Measurements from ENCODE around the gene PKDREJ. TPM values are rescaled to one million over a fixed set of nuclear protein-coding genes. Genes with fewer than 3 reads are reported as not detected.

Gene PKDREJ
- polyA plus RNA-seq, 1 of the 3 experiments (the other 2 are of a cell fraction): not detected

DNA sequence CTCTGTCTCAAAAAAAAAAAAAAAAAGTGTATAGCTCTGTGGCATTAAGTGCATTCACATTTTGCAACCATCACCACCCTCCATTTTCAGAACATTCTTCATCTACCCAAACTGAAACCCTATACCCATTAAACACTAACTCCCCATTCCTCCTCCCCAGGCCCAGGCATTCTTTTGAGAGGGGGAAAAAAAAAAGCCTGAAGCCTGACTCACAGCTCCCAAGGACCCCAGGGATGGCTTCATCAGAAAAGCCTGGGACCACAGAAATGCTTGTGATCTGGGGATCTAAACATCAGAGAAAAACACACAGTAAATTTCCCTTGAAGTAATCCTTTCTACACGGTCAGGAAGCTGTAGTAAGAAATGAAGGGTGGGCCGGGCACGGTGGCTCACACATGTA is 22.9 kb upstream of the PKDREJ start:
- Histone ChIP-seq H3K4me3 (ENCODE audit: low read depth in 2 of 2, low read length in 1 of 2) (no peak overlapping the region), H3K79me2 (ENCODE audit: insufficient read depth) (no peaks in the 10 kb centered on the region), H4K20me1 (ENCODE audit: insufficient read depth) (no peaks in the 10 kb centered on the region), H3K9me2 (no peaks in the 10 kb centered on the region), H3K4me2 (no peak overlapping the region), H3K27me3 (ENCODE audit: insufficient read depth) (no peaks in the 10 kb centered on the region), H3K36me3 (replicated peaks in 1 of 2; ENCODE audit: control insufficient read depth in 1 of 2, insufficient read depth in 2 of 2, low read length in 1 of 2) (peaks cover 9 to 41% of the 10 kb centered on the region in 2 experiments), H3K9me3 (no peaks in the 10 kb centered on the region), H3K4me1 (ENCODE audit: control insufficient read depth in 1 of 2, insufficient read depth in 2 of 2, low read depth in 1 of 2, low read length in 1 of 2) (no peaks in the 10 kb centered on the region), H3K27ac (ENCODE audit: low read depth in 2 of 2, low read length in 1 of 2) (no peak overlapping the region), H3F3A (replicated peaks; ENCODE audit: insufficient read depth) (no peaks in the 10 kb centered on the region), H2AFZ (ENCODE audit: low read depth) (no peak overlapping the region), H3K9ac (no peak overlapping the region)
- DNase-seq: no peak
- WGBS (ENCODE audit: low lambda C conversion rate): 95% methylated on average over 3 of the region's 3 CpGs
- no peak for TF ChIP-seq RCOR1 (IDR thresholded peaks at IDR 0.05; ENCODE audit: low read length)
- ChIA-PET CTCF (interaction anchor here (0.6 to 1.5 kb wide), 2 partner anchors 134 to 163 kb away, joined by 3 to 4 read pairs; no protein-coding TSS in a partner anchor), POLR2A (interaction anchor here (2.9 kb wide), 1 partner anchor 10 kb away, joined by 8 read pairs; the partner anchor contains the start of gene GTSE1)

DNA sequence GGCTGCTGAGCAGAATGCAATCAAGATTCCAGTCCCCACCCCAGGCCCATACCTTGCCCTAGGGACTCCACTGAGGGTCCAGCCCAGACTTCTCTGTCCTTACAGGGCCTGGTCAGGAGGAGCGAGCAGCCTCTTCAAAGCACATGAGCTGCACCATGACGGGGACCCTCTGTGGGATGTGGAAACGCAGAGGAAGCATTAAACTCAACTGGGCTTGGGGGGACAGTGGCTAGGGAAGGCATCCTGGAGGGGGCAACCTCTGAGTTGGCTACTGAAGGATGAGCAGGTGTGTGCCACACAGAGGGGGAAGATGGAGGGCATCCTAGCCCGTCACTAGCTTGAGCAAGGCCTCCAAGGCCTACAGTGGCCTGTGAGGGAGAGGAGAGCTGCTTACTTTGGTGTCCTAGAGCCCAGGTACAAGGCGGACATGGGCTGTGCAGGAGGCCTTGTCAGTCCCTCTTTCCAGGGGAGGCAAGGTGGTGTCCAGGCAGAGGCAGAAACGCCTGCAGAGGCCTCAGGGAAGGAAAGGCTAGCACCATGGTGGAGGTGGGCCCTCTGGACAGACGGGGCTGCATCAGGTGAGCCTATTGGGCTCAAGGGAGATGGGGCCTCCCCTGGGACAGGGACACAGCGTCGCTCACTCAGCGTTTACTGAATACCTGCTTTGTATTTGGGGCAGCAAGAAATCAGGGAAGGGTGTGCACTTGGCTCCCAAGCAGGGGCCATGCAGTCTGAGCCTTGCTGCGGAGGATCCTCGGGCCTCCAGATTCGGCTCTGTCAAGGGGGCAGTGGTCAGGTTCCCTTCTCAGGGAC is 18.9 kb upstream of the PKDREJ start:
- ChIA-PET CTCF (interaction anchor here (2.3 kb wide), 1 partner anchor 160 kb away, joined by 6 read pairs; no protein-coding TSS in a partner anchor), POLR2A (no interaction called here)
- Histone ChIP-seq H3K9me3 (no peaks in the 10 kb centered on the region), H3K27ac (ENCODE audit: low read depth in 2 of 2, low read length in 1 of 2) (no peak overlapping the region), H3K9ac (no peak overlapping the region), H3K4me3 (ENCODE audit: low read depth in 2 of 2, low read length in 1 of 2) (no peak overlapping the region), H3K27me3 (ENCODE audit: insufficient read depth) (no peaks in the 10 kb centered on the region), H3K4me2 (no peak overlapping the region), H3F3A (replicated peaks; ENCODE audit: insufficient read depth) (no peaks in the 10 kb centered on the region), H4K20me1 (ENCODE audit: insufficient read depth) (no peaks in the 10 kb centered on the region), H3K36me3 (replicated peaks in 1 of 2; ENCODE audit: control insufficient read depth in 1 of 2, insufficient read depth in 2 of 2, low read length in 1 of 2) (peaks cover 12 to 64% of the 10 kb centered on the region in 2 experiments), H2AFZ (ENCODE audit: low read depth) (no peak overlapping the region), H3K4me1 (ENCODE audit: control insufficient read depth in 1 of 2, insufficient read depth in 2 of 2, low read depth in 1 of 2, low read length in 1 of 2) (no peaks in the 10 kb centered on the region), H3K9me2 (no peaks in the 10 kb centered on the region), H3K79me2 (ENCODE audit: insufficient read depth) (no peaks in the 10 kb centered on the region)
- WGBS (ENCODE audit: low lambda C conversion rate): 96% methylated on average over 5 of the region's 13 CpGs
- no peak for DNase-seq
- TF ChIP-seq, protein P1, sequence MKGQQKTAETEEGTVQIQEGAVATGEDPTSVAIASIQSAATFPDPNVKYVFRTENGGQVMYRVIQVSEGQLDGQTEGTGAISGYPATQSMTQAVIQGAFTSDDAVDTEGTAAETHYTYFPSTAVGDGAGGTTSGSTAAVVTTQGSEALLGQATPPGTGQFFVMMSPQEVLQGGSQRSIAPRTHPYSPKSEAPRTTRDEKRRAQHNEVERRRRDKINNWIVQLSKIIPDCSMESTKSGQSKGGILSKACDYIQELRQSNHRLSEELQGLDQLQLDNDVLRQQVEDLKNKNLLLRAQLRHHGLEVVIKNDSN (IDR thresholded peaks at IDR 0.05; ENCODE audit: borderline replicate concordance, low read depth): no peak
- TF ChIP-seq RCOR1 (IDR thresholded peaks at IDR 0.05; ENCODE audit: low read length) (no peak), NFIC (IDR thresholded peaks at IDR 0.05; ENCODE audit: borderline replicate concordance) (no peak), EP300 (IDR thresholded peaks at IDR 0.05; ENCODE audit: borderline replicate concordance in 1 of 2, low read depth in 1 of 2, low read length in 1 of 2) (no peak), FOSL2 (IDR thresholded peaks at IDR 0.05; ENCODE audit: borderline replicate concordance, low read depth) (no peak), TEAD4 (IDR thresholded peaks at IDR 0.05; ENCODE audit: borderline replicate concordance, insufficient read depth) (no peak), MEF2A (IDR thresholded peaks at IDR 0.05; ENCODE audit: borderline replicate concordance, low read depth) (no peak), SMC3 (IDR thresholded peaks at IDR 0.05; ENCODE audit: low read depth, low read length) (no peak)

DNA sequence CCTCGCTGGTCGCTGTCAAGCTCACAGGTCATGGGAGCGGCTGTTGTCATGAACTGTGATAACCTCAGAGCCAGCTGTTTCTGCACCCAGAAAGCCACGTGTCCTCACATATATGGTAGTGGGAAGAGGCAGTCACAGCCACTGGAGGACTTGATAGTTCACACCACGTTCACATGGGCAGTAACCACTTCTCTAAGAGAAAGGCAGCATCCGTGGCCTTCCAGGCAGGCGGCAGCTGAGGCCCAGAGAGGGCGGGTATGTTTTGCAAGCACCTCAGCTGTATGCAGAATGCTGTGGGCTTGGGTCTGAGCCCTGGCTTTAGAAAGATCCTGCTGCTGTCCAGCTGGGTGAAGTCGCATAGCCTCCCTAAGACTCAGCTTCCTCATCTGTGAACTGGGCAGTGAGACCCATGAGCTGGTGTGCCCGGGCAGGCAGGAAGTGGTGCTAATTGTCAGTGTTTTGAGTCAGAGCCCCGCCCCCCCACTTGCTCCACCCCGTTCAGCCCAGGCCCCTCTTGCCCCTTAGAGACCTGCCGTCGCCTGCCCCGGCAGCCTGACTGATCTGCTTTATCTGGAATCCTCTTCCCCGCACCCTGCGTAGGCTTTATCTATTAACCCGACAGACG is 18.0 kb upstream of the PKDREJ start:
- DNase-seq: no peak
- H2AFZ ChIP-seq (ENCODE audit: low read depth): no peak overlapping the region
- WGBS (ENCODE audit: low lambda C conversion rate): 90% methylated on average over 15 of the region's 19 CpGs
- no peak overlapping the region for H3K4me3 ChIP-seq (ENCODE audit: low read depth in 2 of 2, low read length in 1 of 2)
- H3K79me2 ChIP-seq (ENCODE audit: insufficient read depth): no peaks in the 10 kb centered on the region
- ChIA-PET CTCF (no interaction called here), POLR2A (interaction anchor here (1.0 kb wide), 1 partner anchor 9 kb away, joined by 3 read pairs; no protein-coding TSS in a partner anchor)
- no peak overlapping the region for H3K27ac ChIP-seq (ENCODE audit: low read depth in 2 of 2, low read length in 1 of 2)
- H3K9ac ChIP-seq: no peak overlapping the region
- H3K9me3 ChIP-seq: no peaks in the 10 kb centered on the region
- H3K9me2 ChIP-seq: no peaks in the 10 kb centered on the region
- H3K4me1 ChIP-seq (ENCODE audit: control insufficient read depth in 1 of 2, insufficient read depth in 2 of 2, low read depth in 1 of 2, low read length in 1 of 2): no peaks in the 10 kb centered on the region
- H3F3A ChIP-seq (replicated peaks; ENCODE audit: insufficient read depth): no peaks in the 10 kb centered on the region
- peaks cover 14 to 61% of the 10 kb centered on the region in 2 experiments for H3K36me3 ChIP-seq (replicated peaks in 1 of 2; ENCODE audit: control insufficient read depth in 1 of 2, insufficient read depth in 2 of 2, low read length in 1 of 2)
- no peaks in the 10 kb centered on the region for H4K20me1 ChIP-seq (ENCODE audit: insufficient read depth)
- no peak overlapping the region for H3K4me2 ChIP-seq
- H3K27me3 ChIP-seq (ENCODE audit: insufficient read depth): no peaks in the 10 kb centered on the region
- TF ChIP-seq RCOR1 (IDR thresholded peaks at IDR 0.05; ENCODE audit: low read length) (no peak), SMC3 (IDR thresholded peaks at IDR 0.05; ENCODE audit: low read depth, low read length) (no peak), FOSL2 (IDR thresholded peaks at IDR 0.05; ENCODE audit: borderline replicate concordance, low read depth) (no peak), TAF1 (IDR thresholded peaks at IDR 0.05; ENCODE audit: borderline replicate concordance, low read depth, low read length) (no peak), CHD2 (IDR thresholded peaks at IDR 0.05; ENCODE audit: low read length, partially characterized antibody) (no peak), RXRA (IDR thresholded peaks at IDR 0.05; ENCODE audit: borderline replicate concordance, low read depth) (no peak), YY1 (IDR thresholded peaks at IDR 0.05; ENCODE audit: low read depth) (no peak), RFX5 (IDR thresholded peaks at IDR 0.05; ENCODE audit: low read length) (no peak), MEF2A (IDR thresholded peaks at IDR 0.05; ENCODE audit: borderline replicate concordance, low read depth) (no peak), NFIC (IDR thresholded peaks at IDR 0.05; ENCODE audit: borderline replicate concordance) (no peak), EP300 (IDR thresholded peaks at IDR 0.05; ENCODE audit: borderline replicate concordance in 1 of 2, low read depth in 1 of 2, low read length in 1 of 2) (no peak)
- TF ChIP-seq, protein P2, sequence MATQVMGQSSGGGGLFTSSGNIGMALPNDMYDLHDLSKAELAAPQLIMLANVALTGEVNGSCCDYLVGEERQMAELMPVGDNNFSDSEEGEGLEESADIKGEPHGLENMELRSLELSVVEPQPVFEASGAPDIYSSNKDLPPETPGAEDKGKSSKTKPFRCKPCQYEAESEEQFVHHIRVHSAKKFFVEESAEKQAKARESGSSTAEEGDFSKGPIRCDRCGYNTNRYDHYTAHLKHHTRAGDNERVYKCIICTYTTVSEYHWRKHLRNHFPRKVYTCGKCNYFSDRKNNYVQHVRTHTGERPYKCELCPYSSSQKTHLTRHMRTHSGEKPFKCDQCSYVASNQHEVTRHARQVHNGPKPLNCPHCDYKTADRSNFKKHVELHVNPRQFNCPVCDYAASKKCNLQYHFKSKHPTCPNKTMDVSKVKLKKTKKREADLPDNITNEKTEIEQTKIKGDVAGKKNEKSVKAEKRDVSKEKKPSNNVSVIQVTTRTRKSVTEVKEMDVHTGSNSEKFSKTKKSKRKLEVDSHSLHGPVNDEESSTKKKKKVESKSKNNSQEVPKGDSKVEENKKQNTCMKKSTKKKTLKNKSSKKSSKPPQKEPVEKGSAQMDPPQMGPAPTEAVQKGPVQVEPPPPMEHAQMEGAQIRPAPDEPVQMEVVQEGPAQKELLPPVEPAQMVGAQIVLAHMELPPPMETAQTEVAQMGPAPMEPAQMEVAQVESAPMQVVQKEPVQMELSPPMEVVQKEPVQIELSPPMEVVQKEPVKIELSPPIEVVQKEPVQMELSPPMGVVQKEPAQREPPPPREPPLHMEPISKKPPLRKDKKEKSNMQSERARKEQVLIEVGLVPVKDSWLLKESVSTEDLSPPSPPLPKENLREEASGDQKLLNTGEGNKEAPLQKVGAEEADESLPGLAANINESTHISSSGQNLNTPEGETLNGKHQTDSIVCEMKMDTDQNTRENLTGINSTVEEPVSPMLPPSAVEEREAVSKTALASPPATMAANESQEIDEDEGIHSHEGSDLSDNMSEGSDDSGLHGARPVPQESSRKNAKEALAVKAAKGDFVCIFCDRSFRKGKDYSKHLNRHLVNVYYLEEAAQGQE (IDR thresholded peaks at IDR 0.05; ENCODE audit: low read depth, low read length): no peak
